ENCODE data around the gene CDH4.

The CDH4 gene

DNA sequence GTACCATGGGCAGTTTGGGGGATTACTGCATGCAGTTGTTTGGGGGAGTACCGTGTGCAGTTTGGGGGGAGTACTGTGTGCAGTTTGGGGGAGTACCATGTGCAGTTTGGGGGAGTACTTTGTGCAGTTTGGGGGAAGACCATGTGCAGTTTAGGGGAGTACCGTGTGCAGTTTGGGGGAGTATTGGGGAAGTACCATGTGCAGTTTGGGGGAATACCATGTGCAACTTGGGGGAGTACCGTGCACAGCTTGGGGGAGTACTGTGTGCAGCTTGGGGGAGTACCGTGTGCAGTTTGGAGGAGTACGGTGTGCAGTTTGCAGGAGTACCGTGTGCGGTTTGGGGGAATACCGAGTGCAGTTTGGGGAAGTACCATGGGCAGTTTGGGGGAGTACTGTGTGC lies 22.3 kb downstream of the CDH4 start:
- Histone ChIP-seq H3K36me3 (ENCODE audit: control insufficient read depth, insufficient read depth, low read length) (no peaks in the 10 kb centered on the region), H3K9ac (ENCODE audit: low read length) (no peak overlapping the region), H3K27me3 (ENCODE audit: control insufficient read depth, insufficient read depth, low read length) (no peaks in the 10 kb centered on the region), H3K27ac (ENCODE audit: low read depth, low read length) (no peak overlapping the region), H3K4me1 (ENCODE audit: control insufficient read depth, insufficient read depth, low read length) (no peaks in the 10 kb centered on the region), H3K4me3 (ENCODE audit: low read length) (no peak overlapping the region)

DNA sequence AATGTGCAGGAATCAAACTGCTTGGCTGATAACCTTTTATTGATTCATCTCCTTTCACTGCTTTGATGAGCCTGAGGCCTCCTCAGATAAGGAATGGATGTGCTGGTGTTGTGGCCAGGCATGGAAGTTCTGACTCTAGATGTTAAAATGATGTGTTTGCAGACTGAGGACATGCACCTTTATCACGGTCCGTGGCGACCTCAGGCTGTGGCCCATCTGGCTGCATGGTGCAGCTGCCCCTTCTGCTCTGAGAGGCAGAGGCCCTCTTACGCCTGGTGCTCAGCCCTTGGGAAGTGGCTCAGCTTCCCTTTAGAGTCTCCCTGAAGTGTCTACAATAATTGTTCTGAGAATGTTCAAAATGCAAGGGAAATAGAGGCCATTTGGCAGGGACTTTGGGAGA lies 26.2 kb downstream of the CDH4 start:
- no peak overlapping the region for H3K9ac ChIP-seq (ENCODE audit: low read length)
- no peaks in the 10 kb centered on the region for H3K4me1 ChIP-seq (ENCODE audit: control insufficient read depth, insufficient read depth, low read length)
- H3K27me3 ChIP-seq (ENCODE audit: control insufficient read depth, insufficient read depth, low read length) = no peaks in the 10 kb centered on the region
- no peak overlapping the region for H3K27ac ChIP-seq (ENCODE audit: low read depth, low read length)
- no peaks in the 10 kb centered on the region for H3K36me3 ChIP-seq (ENCODE audit: control insufficient read depth, insufficient read depth, low read length)
- no peak overlapping the region for H3K4me3 ChIP-seq (ENCODE audit: low read length)

DNA sequence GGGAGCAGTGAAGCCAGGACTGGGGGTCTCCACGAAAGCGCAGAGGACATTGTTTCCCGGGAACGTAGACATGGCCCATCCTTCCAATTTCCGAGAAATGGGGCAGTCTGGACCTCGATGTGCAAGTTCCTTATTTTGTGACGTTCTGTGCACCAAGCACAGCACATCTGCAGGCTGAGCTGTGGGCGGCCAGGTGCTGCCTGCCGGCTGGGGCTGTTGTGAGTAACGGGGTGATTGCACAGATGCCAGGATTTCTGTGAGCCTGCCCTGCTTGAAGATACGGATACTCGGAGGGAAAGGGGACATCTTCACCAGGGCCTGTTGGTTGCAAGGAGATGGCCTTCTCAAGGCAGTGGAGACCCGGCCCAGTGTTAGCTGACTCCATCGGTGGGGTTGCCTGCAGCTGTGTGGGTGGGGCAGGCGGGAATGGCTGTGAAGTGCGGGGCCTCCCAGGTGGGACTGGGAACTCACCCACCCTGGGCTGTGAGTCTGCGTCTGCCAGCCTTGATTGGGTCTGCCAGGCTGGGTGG lies 27.6 kb downstream of the CDH4 start:
- Histone ChIP-seq H3K4me3 (ENCODE audit: low read length) (no peak overlapping the region), H3K27me3 (ENCODE audit: control insufficient read depth, insufficient read depth, low read length) (no peaks in the 10 kb centered on the region), H3K4me1 (ENCODE audit: control insufficient read depth, insufficient read depth, low read length) (no peaks in the 10 kb centered on the region), H3K36me3 (ENCODE audit: control insufficient read depth, insufficient read depth, low read length) (no peaks in the 10 kb centered on the region), H3K9ac (ENCODE audit: low read length) (no peak overlapping the region), H3K27ac (ENCODE audit: low read depth, low read length) (no peak overlapping the region)

DNA sequence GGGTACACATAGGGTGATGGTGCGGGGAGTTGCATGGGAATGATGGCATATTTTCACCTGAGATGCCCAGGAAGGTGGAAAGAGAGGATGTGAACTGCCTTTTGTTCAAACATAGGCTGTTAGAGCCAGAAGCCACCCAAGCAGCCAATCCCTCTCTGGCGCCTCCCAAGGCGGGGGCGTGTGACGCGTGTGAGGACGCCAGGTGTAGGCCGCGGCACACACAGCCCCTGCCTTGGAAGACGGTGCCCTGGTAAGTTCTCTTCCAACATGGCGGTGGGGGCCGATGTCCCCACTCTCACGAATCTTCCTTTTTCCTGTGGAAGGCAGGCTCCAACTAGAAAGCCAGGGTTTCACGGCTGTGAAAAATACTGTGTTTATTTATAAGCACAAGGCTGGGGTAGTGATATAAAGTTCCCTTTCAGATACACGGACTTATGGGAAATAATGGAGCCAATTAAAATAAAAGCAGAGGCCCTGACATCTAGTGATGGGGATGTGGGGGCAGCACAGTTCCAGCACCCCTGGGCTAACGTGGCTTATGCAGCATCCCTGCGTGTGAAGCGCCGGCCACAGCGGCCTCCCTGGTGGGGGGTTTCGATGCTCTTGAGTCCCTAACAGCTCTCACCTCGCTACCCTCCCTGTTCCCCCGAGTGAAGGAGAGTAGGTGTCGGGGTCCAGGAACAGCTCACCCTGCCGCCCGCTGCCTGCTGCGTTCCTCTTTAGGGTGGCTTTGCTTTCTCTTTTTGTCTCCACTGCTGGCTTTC lies 28.3 kb downstream of the CDH4 start:
- Histone ChIP-seq H3K27me3 (ENCODE audit: control insufficient read depth, insufficient read depth, low read length) (no peaks in the 10 kb centered on the region), H3K36me3 (ENCODE audit: control insufficient read depth, insufficient read depth, low read length) (no peaks in the 10 kb centered on the region), H3K4me1 (ENCODE audit: control insufficient read depth, insufficient read depth, low read length) (no peaks in the 10 kb centered on the region), H3K4me3 (ENCODE audit: low read length) (no peak overlapping the region), H3K27ac (ENCODE audit: low read depth, low read length) (no peak overlapping the region), H3K9ac (ENCODE audit: low read length) (no peak overlapping the region)

DNA sequence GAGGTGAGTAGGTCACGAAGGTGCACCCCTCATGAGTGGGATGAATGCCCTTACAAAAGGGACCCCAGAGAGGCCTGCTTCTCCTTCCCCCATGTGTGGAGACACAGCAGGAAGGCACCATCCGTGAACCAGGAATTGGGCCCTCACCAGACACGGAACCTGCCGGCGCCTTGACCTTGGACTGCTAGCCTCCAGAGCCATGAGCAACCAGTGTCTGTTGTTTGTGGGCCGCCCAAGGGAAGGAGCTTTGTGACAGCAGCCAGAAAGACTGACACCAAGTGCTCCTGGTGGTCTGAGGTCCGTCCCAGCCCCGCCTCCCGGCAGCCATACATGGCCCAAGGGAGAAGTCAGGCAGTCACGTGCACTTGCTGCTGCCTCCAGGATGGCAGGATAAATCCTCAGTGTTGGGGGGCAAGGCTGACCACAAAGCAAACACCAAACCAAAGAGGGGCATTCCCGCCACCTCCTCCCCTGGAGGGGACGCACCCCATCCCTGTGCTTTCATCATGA lies 29.3 kb downstream of the CDH4 start:
- no peaks in the 10 kb centered on the region for H3K27me3 ChIP-seq (ENCODE audit: control insufficient read depth, insufficient read depth, low read length)
- no peaks in the 10 kb centered on the region for H3K4me1 ChIP-seq (ENCODE audit: control insufficient read depth, insufficient read depth, low read length)
- H3K27ac ChIP-seq (ENCODE audit: low read depth, low read length) = no peak overlapping the region
- H3K36me3 ChIP-seq (ENCODE audit: control insufficient read depth, insufficient read depth, low read length) = no peaks in the 10 kb centered on the region
- H3K9ac ChIP-seq (ENCODE audit: low read length) = no peak overlapping the region
- no peak overlapping the region for H3K4me3 ChIP-seq (ENCODE audit: low read length)

DNA sequence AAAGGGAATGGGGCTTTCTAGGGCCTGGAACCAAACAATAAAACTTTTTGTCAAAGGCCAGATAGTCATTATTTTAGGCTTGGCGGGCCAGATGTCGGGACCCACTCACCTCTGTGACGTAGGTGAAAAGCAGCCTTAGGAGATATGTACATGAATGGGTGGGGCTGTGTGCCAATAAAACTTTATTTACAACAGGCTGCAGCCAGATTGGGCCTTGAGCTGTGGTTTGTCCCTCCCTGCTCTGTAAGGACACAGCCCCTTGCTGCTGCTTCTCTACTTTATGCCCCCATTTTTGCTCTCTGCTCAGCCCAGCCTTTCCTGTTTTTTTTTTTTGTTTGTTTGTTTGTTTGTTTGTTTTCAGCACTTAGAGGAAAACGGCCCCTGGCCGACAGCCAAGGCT lies 32.7 kb downstream of the CDH4 start:
- H3K4me3 ChIP-seq (ENCODE audit: low read length) = no peak overlapping the region
- no peaks in the 10 kb centered on the region for H3K27me3 ChIP-seq (ENCODE audit: control insufficient read depth, insufficient read depth, low read length)
- no peak overlapping the region for H3K27ac ChIP-seq (ENCODE audit: low read depth, low read length)
- H3K9ac ChIP-seq (ENCODE audit: low read length) = no peak overlapping the region
- H3K36me3 ChIP-seq (ENCODE audit: control insufficient read depth, insufficient read depth, low read length) = no peaks in the 10 kb centered on the region
- H3K4me1 ChIP-seq (ENCODE audit: control insufficient read depth, insufficient read depth, low read length) = no peaks in the 10 kb centered on the region

DNA sequence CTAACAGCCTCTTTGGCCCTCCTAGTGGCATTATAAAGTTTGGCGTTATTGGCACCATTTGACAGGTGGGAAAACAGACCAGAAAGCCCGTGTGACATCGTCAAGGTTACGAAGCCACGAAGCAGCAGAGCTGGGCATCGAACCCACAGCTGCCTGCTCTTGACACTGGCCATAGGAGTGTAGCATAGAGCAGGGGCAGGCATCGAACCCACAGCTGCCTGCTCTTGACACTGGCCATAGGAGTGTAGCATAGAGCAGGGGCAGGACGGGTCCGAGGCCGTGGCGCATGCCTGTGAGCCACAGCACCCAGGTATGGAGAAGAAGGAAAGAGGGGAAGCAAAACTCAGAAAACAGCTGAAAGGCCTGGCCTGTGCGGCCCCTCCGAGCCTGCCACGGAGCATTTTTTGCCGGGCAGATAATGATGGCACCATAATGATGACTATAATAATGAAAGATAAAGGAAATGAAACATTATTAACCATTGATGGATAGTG lies 33.1 kb downstream of the CDH4 start:
- Histone ChIP-seq H3K4me1 (ENCODE audit: control insufficient read depth, insufficient read depth, low read length) (no peaks in the 10 kb centered on the region), H3K36me3 (ENCODE audit: control insufficient read depth, insufficient read depth, low read length) (no peaks in the 10 kb centered on the region), H3K9ac (ENCODE audit: low read length) (no peak overlapping the region), H3K27ac (ENCODE audit: low read depth, low read length) (no peak overlapping the region), H3K4me3 (ENCODE audit: low read length) (no peak overlapping the region), H3K27me3 (ENCODE audit: control insufficient read depth, insufficient read depth, low read length) (no peaks in the 10 kb centered on the region)

DNA sequence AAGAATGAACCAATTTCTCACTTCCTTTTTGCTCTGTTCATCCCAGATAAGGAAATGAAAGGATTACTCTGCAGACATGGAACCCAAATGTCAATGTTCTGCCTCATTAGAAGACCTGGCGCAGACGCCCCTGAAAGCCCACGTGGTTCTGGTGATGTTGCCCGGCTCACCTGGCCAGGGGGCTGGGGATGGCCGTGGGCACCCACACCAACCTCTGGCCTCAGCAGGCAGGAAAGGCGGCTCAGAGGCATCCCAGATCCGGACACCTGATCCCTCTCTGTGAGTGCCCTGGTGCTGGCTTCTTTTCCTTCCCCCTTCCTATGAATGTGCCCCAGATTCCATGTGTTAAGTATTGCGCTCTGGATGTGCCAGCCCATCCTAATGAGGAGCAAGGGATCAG lies 33.6 kb downstream of the CDH4 start:
- H3K4me1 ChIP-seq (ENCODE audit: control insufficient read depth, insufficient read depth, low read length) = no peaks in the 10 kb centered on the region
- H3K27me3 ChIP-seq (ENCODE audit: control insufficient read depth, insufficient read depth, low read length) = no peaks in the 10 kb centered on the region
- H3K36me3 ChIP-seq (ENCODE audit: control insufficient read depth, insufficient read depth, low read length) = no peaks in the 10 kb centered on the region
- no peak overlapping the region for H3K4me3 ChIP-seq (ENCODE audit: low read length)
- H3K9ac ChIP-seq (ENCODE audit: low read length) = no peak overlapping the region
- H3K27ac ChIP-seq (ENCODE audit: low read depth, low read length) = no peak overlapping the region

DNA sequence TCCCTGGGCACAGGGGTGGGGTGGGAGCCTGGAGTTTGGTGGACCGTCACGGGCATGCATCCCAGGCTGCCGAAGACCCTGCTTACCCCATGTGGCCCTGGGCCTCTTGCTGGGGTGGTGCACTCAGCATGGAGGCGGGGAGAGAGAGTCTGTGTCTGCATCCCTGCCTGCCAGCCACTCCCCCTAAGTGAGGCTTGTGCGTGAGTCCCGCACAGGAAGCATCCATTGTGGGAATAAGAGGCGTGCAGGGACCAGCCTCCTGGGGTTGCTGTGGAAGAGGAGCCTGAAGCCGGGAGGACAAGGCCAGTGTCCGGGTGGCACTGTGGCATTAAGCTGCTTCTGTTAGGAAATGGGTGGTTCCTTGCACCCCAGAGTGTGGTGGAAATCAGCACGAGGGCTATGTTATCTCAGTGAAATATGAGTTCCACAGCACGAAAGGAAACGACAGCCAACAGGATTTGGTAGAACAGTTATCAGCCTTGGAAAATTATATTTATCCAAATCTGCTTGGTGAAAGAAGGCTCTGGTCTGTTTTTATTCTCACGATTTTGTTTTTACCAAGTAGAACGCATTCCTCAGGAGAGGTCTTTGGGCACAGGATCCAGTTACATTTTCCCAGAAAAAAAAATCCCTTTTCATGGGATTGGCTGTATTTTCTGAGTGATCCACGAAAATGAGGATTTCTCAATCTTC lies 35.7 kb downstream of the CDH4 start:
- H3K4me1 ChIP-seq (ENCODE audit: control insufficient read depth, insufficient read depth, low read length) = no peaks in the 10 kb centered on the region
- no peaks in the 10 kb centered on the region for H3K36me3 ChIP-seq (ENCODE audit: control insufficient read depth, insufficient read depth, low read length)
- no peak overlapping the region for H3K9ac ChIP-seq (ENCODE audit: low read length)
- no peak overlapping the region for H3K27ac ChIP-seq (ENCODE audit: low read depth, low read length)
- no peak overlapping the region for H3K4me3 ChIP-seq (ENCODE audit: low read length)
- no peaks in the 10 kb centered on the region for H3K27me3 ChIP-seq (ENCODE audit: control insufficient read depth, insufficient read depth, low read length)

DNA sequence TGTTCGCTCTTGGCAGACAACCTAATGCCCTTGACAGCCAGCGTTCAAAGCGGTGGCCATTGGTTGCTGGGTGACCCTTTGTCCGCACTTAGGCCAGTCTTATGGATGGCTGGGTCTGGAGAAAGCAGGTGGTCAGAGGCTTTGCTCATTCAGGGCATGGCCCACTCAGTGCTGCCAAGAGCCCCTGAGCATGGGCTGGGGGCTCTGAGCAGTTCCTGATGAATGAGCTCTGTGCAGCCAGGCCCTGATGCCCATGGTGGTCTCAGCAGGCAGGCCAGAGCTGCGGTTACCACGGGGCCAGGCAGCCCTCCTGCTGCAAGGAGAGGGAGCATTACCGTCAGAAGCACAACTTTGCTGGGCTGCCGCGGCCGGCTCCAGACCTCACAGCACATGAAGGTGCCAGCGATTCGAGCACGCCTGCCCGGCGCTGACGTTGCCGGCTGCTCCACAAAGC lies 36.3 kb downstream of the CDH4 start:
- Histone ChIP-seq H3K9ac (ENCODE audit: low read length) (no peak overlapping the region), H3K4me1 (ENCODE audit: control insufficient read depth, insufficient read depth, low read length) (no peaks in the 10 kb centered on the region), H3K27me3 (ENCODE audit: control insufficient read depth, insufficient read depth, low read length) (no peaks in the 10 kb centered on the region), H3K4me3 (ENCODE audit: low read length) (no peak overlapping the region), H3K27ac (ENCODE audit: low read depth, low read length) (no peak overlapping the region), H3K36me3 (ENCODE audit: control insufficient read depth, insufficient read depth, low read length) (no peaks in the 10 kb centered on the region)

DNA sequence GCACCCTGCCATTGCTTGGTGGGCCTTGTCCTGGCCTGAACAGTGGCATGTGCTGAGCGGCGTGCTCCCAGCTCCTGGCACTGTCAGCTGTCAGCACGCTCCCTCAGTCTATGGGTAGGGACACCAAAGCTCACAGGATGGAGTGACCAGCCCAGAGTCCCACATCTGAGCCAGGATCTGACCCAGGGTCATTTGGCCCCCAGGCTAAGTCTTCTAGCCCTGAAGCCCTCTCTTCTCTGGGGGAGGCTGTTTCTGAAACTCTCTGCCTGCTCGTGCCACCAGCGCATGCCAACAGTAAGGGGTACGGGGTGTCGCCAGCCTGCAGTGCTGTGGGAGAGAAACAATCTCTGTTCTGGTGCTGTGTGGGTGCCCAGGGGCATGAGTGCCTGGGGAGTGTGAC lies 37.1 kb downstream of the CDH4 start:
- Histone ChIP-seq H3K4me3 (ENCODE audit: low read length) (no peak overlapping the region), H3K27me3 (ENCODE audit: control insufficient read depth, insufficient read depth, low read length) (no peaks in the 10 kb centered on the region), H3K36me3 (ENCODE audit: control insufficient read depth, insufficient read depth, low read length) (no peaks in the 10 kb centered on the region), H3K9ac (ENCODE audit: low read length) (no peak overlapping the region), H3K4me1 (ENCODE audit: control insufficient read depth, insufficient read depth, low read length) (no peaks in the 10 kb centered on the region), H3K27ac (ENCODE audit: low read depth, low read length) (no peak overlapping the region)

DNA sequence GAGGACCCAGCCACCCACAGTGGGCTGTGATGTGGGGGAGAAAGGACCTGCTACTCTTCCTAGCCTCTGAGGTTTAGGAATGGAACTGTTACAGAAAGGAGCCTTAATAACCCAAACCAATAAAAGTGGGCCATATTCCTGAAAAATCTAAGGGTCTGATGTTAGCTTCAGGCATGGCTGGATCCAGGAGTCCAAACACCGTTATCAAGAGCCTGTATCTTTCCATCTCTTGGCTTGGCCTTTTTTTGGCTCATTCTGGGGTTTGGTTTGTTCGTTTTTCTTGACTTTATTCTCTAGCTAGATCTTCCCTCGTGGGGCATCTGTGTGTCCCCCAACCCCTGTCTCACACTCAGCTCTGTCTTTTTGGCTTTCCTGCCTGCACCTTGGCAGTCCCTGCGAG lies 38.7 kb downstream of the CDH4 start:
- Histone ChIP-seq H3K4me1 (ENCODE audit: control insufficient read depth, insufficient read depth, low read length) (no peaks in the 10 kb centered on the region), H3K36me3 (ENCODE audit: control insufficient read depth, insufficient read depth, low read length) (no peaks in the 10 kb centered on the region), H3K9ac (ENCODE audit: low read length) (no peak overlapping the region), H3K27me3 (ENCODE audit: control insufficient read depth, insufficient read depth, low read length) (no peaks in the 10 kb centered on the region), H3K4me3 (ENCODE audit: low read length) (no peak overlapping the region), H3K27ac (ENCODE audit: low read depth, low read length) (no peak overlapping the region)
